HL-60 (cell line): ENCODE results near the gene ADRM1.

ENCODE experiments used
- DNase-seq, 2 experiments: peaks; one replicate each; pipeline ENCODE4 v3.0.0-alpha.2; 2010 to 2020; ENCODE audit warnings: low read depth in 1 of 2, low spot score in 1 of 2
- H3K27ac ChIP-seq: fragments of 250-450 bp; sonication (Bioruptor Pico); replicated peaks from 2 replicates; pipeline ENCODE4 v1.5.1; 2020; ENCODE audit warnings: mild to moderate bottlenecking, moderate library complexity
- H3K27me3 ChIP-seq: fragments of 250-450 bp; sonication (Bioruptor Pico); 2 replicates; pipeline ENCODE4 v1.5.1; 2021; ENCODE audit warnings: mild to moderate bottlenecking, moderate library complexity; ENCODE audit not compliant: insufficient read depth, poor library complexity, severe bottlenecking
- H3K4me3 ChIP-seq: replicated peaks from 2 replicates; pipeline ENCODE4 v1.5.1; 2011; ENCODE audit warnings: mild to moderate bottlenecking, control low read depth, low read length; ENCODE audit not compliant: insufficient read depth
- CTCF ChIP-seq: IDR thresholded peaks from one replicate; pipeline ENCODE4 v1.5.1; 2011; ENCODE audit warnings: low read length, control low read depth, inconsistent platforms; ENCODE audit not compliant: insufficient read depth
- GABPA ChIP-seq: IDR thresholded peaks from 2 replicates; pipeline ENCODE4 v1.6.1; 2012; ENCODE audit warnings: low read depth
- POLR2AphosphoS5 ChIP-seq: IDR thresholded peaks from 2 replicates; pipeline ENCODE4 v1.6.1; 2012; ENCODE audit warnings: low read depth
- REST ChIP-seq: IDR thresholded peaks from 2 replicates; pipeline ENCODE4 v1.6.1; 2012; ENCODE audit warnings: low read depth; ENCODE audit not compliant: insufficient replicate concordance
- SPI1 ChIP-seq: IDR thresholded peaks from 2 replicates; pipeline ENCODE4 v1.6.1; 2012; ENCODE audit warnings: low read depth, mild to moderate bottlenecking, borderline replicate concordance

ADRM1 gene

GRCh38 chr20:62350098-62350628 is 47.4 kb downstream of the ADRM1 start:
- H3K4me3 ChIP-seq, result no peak overlapping the region
- H3K27ac ChIP-seq, result no peak overlapping the region
- TF ChIP-seq REST (no peak), CTCF (no peak), POLR2AphosphoS5 (no peak), SPI1 (no peak), GABPA (no peak)

GRCh38 chr20:62350629-62351422 is 48.0 kb downstream of the ADRM1 start:
- H3K27me3 ChIP-seq, result no peaks in the 10 kb centered on the region
- H3K27ac ChIP-seq, result no peak overlapping the region
- TF ChIP-seq REST (no peak), GABPA (no peak), SPI1 (no peak), CTCF (no peak)
- H3K4me3 ChIP-seq, result no peak overlapping the region
- no peak for DNase-seq

More at GRCh38 chr20:62350098-62350628, 47.4 kb downstream of the ADRM1 start:
- no peaks in the 10 kb centered on the region for H3K27me3 ChIP-seq
- no peak for DNase-seq

- no peak overlapping the region for H3K27ac ChIP-seq
- peaks cover 7% of the 10 kb centered on the region for H3K27me3 ChIP-seq
- no peak for TF ChIP-seq POLR2AphosphoS5
- DNase-seq, result no peak
- H3K4me3 ChIP-seq, result no peak overlapping the region
Measured at GRCh38 chr20:62351469-62352401, 48.9 kb downstream of the ADRM1 start.
